Anterior cingulate cortex (tissue), 58 donors: ENCODE results near the gene RNF126.
"Not testable (repeated sequence)": the region's sequence is repeated elsewhere in the genome, so short reads cannot be mapped to it uniquely, and the experiment has no call there.

Source experiments
- DNase-seq, 58 donors: peaks; one replicate each; lab custom pipeline; 2025; lab: John Stamatoyannopoulos, UW

Gene RNF126

GRCh38 chr19:666985-667573 lies 4.1 kb upstream of the RNF126 start:
- DNase-seq: not testable (repeated sequence)

DNA sequence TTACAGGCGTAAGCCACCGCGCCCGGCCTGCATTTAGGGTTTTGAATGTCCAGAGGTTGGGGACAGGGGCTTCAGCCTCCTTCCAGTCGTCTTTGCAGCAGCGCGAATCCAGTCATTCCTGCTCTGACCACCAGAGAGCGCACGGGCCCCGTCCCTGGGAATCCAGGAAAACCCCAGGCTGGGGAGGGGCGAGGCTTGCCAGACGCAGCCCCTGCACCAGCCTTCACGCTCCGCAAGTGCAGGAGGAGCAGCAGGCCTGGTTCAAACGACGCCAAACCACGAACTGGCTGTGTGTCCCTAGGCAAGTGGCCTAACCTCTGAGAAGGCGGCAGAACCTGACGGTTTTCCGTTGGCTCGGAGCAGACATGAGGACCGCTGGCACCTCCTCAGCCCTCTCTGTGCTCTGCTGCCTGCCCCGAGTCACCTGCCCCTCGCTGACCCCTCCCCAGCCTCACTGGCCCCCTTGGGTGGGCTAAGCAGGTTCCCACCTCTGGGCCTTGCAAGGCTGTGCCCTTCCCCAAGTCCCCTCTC lies 2.0 kb upstream of the RNF126 start:
- DNase-seq: peak in 57 of 58 donors; percentile 8 to 86 (median 65)

GRCh38 chr19:663682-664117 lies 686 bp upstream of the RNF126 start:
- no peak for DNase-seq

GRCh38 chr19:662207-662961 lies 630 bp downstream of the RNF126 start:
- no peak for DNase-seq

DNA sequence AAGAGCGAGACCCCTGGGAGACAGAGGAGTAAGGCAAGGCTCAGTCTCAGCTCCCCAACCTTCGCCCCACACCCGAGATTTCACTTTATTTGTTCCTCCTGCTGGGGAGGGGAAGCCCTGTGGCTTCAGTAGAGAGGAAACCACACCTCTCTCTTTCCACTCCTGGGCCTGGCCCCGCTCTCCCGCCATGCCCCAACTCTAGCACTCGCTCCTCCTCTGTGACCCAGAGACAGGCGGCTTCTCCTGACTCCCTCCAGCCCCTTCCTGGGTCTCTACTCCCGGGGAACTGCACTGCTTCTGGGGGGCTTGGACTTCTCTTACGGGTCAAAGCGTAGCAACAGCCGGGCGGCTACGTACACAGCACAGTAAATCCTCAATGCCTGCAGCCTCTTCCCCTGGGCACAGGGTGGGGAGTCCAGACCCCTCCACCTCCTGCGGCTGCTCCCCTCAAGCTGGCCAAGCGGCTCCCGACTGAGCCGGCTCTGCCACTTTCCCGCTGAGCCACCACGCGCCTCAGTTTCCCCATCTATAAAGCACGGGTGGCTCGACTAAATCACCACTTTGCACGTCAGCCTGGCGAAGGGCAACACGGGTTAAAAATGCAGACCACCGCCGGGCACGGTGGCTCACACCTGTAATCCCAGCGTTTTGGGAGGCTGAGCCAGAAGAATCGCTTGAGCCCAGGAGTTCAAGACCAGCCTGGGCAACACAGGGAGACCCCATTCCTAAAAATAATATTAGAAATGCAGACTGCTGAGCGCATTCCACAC lies 1.4 kb downstream of the RNF126 start:
- no peak for DNase-seq

DNA sequence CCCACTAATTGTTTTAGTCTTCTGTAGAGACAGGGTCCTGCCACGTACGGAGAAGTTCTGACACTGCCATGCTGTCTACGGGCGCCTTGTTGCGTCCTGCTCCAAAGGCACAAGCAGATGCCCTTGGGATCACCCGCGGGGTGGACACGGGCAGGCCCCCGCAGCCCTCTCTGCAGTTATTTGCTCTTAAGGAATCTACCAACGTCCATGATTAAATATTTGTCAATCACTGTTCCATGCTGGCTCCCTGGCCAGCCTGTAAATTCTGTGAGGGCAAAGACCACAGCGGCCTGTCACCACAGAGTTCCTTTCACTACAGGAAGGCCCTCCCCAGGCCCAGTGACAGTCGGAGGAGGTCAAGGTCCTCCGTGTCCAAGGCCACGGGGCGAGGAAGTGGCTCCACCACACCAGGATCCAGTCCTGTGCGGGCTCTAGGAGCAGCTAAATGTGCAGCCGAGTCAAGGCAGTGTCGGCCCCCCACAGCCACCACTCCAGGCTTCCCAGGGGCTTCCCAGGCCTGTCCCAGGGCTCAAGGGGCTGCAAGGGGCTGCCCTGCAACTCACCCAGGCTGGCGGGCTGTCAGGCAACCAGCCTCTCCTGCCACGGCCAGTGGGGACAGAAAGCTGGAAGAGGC lies 2.1 kb downstream of the RNF126 start:
- no peak for DNase-seq

DNA sequence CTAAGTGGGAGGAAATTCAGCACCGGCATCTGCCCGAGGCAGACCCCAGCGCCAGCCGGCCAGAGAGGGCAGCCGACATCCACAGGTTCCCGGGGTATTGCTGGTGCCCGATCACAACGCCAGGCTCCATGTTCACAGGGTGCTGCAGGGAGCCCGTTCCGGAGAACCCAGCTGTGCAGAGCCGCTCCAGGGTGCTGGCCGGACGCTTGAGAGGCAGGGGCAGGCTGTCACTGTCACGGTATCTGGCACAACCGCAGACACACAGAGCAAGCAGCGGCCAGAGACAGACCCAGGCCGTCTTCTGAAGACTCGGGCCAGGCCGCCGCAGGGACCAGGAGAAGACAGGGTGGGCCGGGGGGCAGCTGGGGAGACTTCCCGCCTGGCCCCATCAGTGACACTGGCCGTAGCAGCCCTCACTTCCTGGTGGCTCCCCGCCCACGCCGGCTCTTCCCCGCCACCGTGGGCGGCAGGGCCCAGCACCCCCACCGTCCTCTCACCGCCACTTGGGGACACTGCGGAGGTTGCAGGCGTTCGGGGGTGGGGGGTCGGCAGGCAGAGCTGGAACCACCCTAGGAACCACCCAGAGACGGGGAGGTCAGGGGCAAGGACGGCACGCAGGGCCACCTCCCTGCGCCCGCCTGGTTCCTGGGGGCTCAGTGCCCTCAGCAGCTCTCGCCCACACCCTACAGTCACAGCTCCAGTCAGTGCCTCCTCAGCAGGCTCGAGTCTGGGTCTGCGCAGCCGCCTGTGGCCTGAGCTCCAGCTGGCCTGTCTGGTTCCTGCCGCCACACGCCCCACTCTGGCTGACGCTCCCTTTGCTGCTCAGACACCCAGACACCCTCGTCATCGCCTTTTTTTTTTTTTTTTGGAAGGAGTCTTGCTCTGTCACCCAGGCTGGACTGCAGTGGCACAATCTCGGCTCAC lies 3.8 kb downstream of the RNF126 start:
- DNase-seq: peak in 26 of 58 donors; percentile 10 to 71 (median 30)

DNA sequence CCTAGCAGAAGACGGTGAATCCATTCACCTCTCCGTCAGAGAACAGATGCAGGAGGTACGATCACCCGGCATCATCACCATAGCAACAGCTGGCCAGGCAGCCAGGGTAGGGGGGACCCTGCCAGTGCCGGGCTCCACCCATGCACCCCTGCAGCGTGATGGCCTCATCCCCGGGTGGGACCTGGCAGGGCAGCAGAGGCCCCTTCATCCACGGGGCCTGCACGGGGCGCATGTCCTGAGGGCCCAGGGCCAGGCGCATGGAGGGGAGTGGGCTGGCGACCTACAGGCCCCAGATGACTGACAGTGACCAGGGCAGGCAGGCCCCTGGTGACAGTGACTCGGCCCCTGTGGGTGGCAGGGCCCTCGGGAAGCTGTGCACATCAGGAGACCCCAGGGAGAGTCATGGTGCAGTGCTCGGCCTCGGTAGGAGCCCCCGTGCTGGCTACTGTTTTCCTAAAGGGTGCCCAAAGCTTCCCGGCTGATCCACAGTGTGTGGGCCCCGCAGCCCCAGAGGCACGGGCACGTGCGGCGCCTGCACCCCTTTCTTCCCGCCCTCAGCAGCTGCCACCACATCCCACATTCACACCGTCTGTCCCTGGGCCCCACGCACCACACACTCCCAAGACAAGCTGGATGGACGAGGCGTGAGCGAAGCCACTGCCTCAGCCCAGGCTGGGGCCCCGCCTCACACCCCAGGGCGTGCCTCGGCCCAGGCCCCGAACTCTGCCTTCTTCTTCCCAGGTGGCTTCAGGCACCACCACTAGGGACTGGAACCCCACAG lies 4.8 kb downstream of the RNF126 start:
- peak in 9 of 58 donors; percentile 6 to 50 (median 17) for DNase-seq

GRCh38 chr19:657611-658010 lies 5.4 kb downstream of the RNF126 start:
- DNase-seq: no peak

- no peak for DNase-seq
Measured at GRCh38 chr19:656751-657559, 6.1 kb downstream of the RNF126 start.

DNA sequence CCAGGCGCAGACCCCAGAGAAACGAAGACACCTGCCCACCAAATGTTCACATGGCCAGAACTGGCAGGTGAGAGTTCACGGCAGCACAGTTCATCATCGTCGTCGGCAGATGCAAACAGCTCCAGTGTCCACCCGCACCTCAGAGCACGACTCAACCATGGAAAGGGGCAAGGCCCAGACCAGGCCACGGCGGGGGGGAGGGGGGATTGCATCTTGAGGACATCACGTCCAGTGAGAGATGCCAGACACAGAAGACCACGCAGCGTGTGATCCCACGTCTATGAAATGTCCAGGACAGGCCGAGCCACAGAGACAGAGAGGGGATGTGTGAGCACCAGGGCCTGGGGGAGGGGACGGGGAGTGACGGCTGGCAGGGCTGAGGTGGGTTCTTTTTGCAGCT lies 7.3 kb downstream of the RNF126 start:
- no peak for DNase-seq

DNA sequence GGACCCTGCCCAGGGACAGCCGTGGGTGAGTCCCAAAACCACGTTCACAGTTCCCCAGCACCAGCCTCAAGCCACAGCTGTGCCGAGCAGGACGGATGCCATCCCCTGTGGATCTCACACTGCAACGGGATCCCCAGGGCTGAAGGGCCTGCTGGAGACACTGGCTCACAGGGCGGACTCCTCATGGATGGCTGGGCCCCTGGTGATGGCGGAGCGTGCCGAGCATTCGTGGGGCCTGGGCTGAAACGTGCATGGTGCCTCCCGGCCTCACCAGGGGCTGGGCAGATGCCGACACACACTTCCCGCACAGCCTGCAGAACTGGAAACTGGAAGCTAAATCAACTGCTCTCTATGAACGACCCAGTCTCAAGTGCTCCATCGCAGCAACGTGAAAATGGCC lies 9.6 kb downstream of the RNF126 start:
- no peak for DNase-seq

GRCh38 chr19:652467-653389 lies 10.3 kb downstream of the RNF126 start:
- DNase-seq: no peak

DNA sequence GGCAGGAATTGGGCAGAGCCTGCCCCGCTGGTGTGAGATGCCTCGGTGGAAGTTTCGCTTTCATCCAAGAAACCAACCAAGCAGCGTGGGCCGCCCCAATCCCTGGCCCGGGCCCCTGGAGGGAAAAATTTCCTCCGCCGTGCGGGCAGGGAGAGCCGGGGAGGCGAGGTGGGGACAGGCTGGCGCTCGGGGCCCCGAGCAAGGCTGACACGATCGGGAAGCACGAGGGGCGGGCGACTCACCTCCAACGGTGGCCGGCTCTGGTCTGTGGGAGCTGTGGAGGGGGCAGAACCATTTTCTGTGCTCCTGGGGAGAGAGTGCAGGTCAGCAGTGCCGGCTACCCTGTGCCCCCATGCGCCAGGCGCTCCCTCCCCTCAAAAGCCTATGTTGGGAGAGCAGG lies 11.0 kb downstream of the RNF126 start:
- no peak for DNase-seq

- DNase-seq: no peak
Measured at GRCh38 chr19:651114-651818, 11.7 kb downstream of the RNF126 start.

GRCh38 chr19:650121-650520 lies 12.9 kb downstream of the RNF126 start:
- DNase-seq: no peak
